Measurements from ENCODE around the gene SCN4A. TPM values are rescaled to one million over a fixed set of nuclear protein-coding genes. Genes with fewer than 3 reads are reported as not detected.

SCN4A gene
- total and polyA plus RNA-seq, 2 experiments from 2014 or later = 0.07 TPM; not detected in 1

DNA sequence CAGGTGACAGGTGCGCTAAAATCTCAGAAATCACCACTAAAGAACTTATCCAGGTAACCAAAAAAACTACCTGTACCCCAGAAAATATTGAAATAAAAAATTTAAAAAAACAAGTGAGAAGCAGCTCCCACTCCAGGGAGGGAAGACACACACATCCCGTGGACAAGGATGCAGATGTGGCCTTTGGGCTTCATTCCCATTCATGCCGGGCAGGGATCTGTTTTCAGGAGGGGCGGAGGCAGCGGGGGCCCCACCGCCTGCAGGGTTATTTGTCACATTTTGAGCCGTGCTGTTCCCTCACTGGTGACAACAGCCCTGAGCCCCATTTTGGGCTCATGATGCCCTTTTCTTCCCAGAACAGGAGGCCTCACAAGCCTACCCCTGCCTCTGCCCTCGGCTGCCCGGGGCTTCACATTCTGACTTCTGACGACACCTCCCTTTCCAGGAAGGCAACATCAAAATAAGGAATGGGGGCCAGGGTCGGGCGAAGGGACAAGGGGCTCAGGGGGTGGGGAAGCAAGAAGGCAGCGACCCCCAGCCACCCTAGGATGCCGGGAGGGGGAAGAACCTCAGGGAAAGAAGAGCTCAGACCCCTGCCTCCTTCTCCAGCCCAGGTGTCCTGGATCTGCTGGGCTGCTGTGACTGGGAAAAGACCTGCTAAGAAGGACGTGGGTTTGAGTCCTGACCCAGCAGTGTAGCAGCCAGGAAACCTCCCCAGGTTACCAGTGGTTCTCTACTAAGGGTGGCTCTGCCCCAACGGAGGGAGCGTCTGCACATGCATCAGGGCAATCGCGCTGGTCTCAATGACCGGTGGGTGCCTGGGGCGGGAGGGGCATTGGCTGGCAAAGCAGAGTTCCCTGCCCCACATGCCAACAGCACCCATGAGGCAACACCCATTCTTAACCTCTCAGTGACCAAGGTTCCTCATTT is 38.3 kb downstream of the SCN4A start:
- no peak for DNase-seq (ENCODE audit: low spot score)
- Histone ChIP-seq H3K4me2 (no peak overlapping the region), H3K36me3 (replicated peaks; ENCODE audit: insufficient read depth, low read depth) (no peaks in the 10 kb centered on the region), H3K79me2 (no peaks in the 10 kb centered on the region), H3K4me1 (ENCODE audit: insufficient read depth) (no peaks in the 10 kb centered on the region), H3K9me2 (replicated peaks; ENCODE audit: insufficient read depth) (no peaks in the 10 kb centered on the region), H3K27me3 (no peaks in the 10 kb centered on the region), H2AFZ (no peak overlapping the region), H3K9me3 (ENCODE audit: low read depth) (no peaks in the 10 kb centered on the region), H3K27ac (no peak overlapping the region), H4K20me1 (ENCODE audit: insufficient read depth, poor library complexity, severe bottlenecking) (no peaks in the 10 kb centered on the region), H3K4me3 (no peak overlapping the region)
- TF ChIP-seq, protein P1, sequence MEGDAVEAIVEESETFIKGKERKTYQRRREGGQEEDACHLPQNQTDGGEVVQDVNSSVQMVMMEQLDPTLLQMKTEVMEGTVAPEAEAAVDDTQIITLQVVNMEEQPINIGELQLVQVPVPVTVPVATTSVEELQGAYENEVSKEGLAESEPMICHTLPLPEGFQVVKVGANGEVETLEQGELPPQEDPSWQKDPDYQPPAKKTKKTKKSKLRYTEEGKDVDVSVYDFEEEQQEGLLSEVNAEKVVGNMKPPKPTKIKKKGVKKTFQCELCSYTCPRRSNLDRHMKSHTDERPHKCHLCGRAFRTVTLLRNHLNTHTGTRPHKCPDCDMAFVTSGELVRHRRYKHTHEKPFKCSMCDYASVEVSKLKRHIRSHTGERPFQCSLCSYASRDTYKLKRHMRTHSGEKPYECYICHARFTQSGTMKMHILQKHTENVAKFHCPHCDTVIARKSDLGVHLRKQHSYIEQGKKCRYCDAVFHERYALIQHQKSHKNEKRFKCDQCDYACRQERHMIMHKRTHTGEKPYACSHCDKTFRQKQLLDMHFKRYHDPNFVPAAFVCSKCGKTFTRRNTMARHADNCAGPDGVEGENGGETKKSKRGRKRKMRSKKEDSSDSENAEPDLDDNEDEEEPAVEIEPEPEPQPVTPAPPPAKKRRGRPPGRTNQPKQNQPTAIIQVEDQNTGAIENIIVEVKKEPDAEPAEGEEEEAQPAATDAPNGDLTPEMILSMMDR (IDR thresholded peaks at IDR 0.05; ENCODE audit: poor library complexity) = no peak
- TF ChIP-seq EZH2phosphoT487 (IDR thresholded peaks at IDR 0.05; ENCODE audit: low read depth, severe bottlenecking, unreplicated experiment) (no peak), EZH2 (IDR thresholded peaks at IDR 0.05; ENCODE audit: borderline replicate concordance) (no peak)
- 85% methylated on average over 21 of the region's 21 CpGs for WGBS (ENCODE audit: low lambda C conversion rate, missing lambda C conversion rate)

DNA sequence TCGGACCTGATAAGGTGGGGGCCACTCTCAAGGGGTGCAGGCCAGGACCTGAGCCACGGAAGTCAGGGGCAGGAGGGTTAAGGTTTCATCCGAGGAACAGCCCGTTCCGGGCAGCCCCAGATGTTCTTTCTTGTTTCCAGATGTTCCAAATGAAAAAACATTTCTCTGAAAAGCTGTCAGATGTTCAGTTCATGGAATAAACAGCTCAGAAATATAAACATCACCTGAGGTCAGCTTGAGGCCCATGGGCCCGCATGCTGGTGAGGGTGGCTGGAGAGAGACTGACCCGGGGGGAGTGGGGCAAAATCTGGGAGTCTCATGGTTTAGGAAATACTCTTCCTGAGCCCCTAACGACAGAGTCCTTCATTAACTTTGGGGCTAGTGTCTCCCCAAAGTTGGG is 39.1 kb downstream of the SCN4A start:
- WGBS (ENCODE audit: low lambda C conversion rate, missing lambda C conversion rate) = 61% methylated on average over 8 of the region's 8 CpGs
- Histone ChIP-seq H4K20me1 (ENCODE audit: insufficient read depth, poor library complexity, severe bottlenecking) (no peaks in the 10 kb centered on the region), H3K9me3 (ENCODE audit: low read depth) (no peaks in the 10 kb centered on the region), H3K4me1 (ENCODE audit: insufficient read depth) (no peaks in the 10 kb centered on the region), H3K27ac (no peak overlapping the region), H2AFZ (no peak overlapping the region), H3K9me2 (replicated peaks; ENCODE audit: insufficient read depth) (no peaks in the 10 kb centered on the region), H3K4me3 (no peak overlapping the region), H3K36me3 (replicated peaks; ENCODE audit: insufficient read depth, low read depth) (no peaks in the 10 kb centered on the region), H3K27me3 (no peaks in the 10 kb centered on the region), H3K79me2 (no peaks in the 10 kb centered on the region), H3K4me2 (no peak overlapping the region)
- no peak for DNase-seq (ENCODE audit: low spot score)
- TF ChIP-seq EZH2phosphoT487 (IDR thresholded peaks at IDR 0.05; ENCODE audit: low read depth, severe bottlenecking, unreplicated experiment) (no peak), EZH2 (IDR thresholded peaks at IDR 0.05; ENCODE audit: borderline replicate concordance) (no peak)
- TF ChIP-seq, protein P1 (IDR thresholded peaks at IDR 0.05; ENCODE audit: poor library complexity) = no peak

DNA sequence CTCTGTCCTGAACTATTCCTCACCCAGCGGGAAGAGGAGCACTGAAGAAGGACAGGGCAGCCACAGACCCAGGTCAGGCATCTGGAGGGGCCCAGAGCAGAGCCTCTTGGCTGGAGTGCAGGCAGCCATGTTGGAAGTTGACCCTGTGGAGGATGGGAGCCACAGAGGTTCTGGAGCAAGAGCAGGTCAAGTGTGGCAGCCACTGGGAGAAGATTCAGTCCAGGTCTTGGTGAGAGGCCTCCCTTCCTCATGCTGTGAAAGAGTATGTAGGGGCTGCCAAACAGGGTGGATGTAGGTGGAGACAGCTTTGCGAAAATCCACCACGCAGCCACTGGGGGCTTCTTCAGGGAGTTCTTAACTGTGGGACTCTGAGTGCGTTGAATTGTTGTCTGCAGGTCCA is 40.0 kb downstream of the SCN4A start:
- no peak overlapping the region for H3K4me2 ChIP-seq
- no peak overlapping the region for H2AFZ ChIP-seq
- TF ChIP-seq, protein P1 (IDR thresholded peaks at IDR 0.05; ENCODE audit: poor library complexity) = no peak
- TF ChIP-seq EZH2 (IDR thresholded peaks at IDR 0.05; ENCODE audit: borderline replicate concordance) = no peak
- no peak for TF ChIP-seq EZH2phosphoT487 (IDR thresholded peaks at IDR 0.05; ENCODE audit: low read depth, severe bottlenecking, unreplicated experiment)
- H3K79me2 ChIP-seq = no peaks in the 10 kb centered on the region
- no peaks in the 10 kb centered on the region for H3K9me2 ChIP-seq (replicated peaks; ENCODE audit: insufficient read depth)
- no peaks in the 10 kb centered on the region for H3K36me3 ChIP-seq (replicated peaks; ENCODE audit: insufficient read depth, low read depth)
- no peak overlapping the region for H3K27ac ChIP-seq
- H3K4me1 ChIP-seq (ENCODE audit: insufficient read depth) = no peaks in the 10 kb centered on the region
- H3K27me3 ChIP-seq = no peaks in the 10 kb centered on the region
- no peaks in the 10 kb centered on the region for H4K20me1 ChIP-seq (ENCODE audit: insufficient read depth, poor library complexity, severe bottlenecking)
- no peak overlapping the region for H3K4me3 ChIP-seq
- no peaks in the 10 kb centered on the region for H3K9me3 ChIP-seq (ENCODE audit: low read depth)
- 98% methylated on average over 4 of the region's 4 CpGs for WGBS (ENCODE audit: low lambda C conversion rate, missing lambda C conversion rate)
- DNase-seq (ENCODE audit: low spot score) = no peak
